SK-N-MC (cell line): ENCODE data around the gene ZNF865.

Experiments
- EZH2 ChIP-seq: fragments of 200-600 bp; sonication (generic); IDR thresholded peaks from one replicate; pipeline ENCODE4 v1.6.1; 2017; ENCODE audit warnings: antibody characterized with exemption
- POLR2AphosphoS5 ChIP-seq: IDR thresholded peaks from 2 replicates; pipeline ENCODE4 v1.6.1; 2012; ENCODE audit warnings: mild to moderate bottlenecking, low read depth, low read length, borderline replicate concordance

DNA sequence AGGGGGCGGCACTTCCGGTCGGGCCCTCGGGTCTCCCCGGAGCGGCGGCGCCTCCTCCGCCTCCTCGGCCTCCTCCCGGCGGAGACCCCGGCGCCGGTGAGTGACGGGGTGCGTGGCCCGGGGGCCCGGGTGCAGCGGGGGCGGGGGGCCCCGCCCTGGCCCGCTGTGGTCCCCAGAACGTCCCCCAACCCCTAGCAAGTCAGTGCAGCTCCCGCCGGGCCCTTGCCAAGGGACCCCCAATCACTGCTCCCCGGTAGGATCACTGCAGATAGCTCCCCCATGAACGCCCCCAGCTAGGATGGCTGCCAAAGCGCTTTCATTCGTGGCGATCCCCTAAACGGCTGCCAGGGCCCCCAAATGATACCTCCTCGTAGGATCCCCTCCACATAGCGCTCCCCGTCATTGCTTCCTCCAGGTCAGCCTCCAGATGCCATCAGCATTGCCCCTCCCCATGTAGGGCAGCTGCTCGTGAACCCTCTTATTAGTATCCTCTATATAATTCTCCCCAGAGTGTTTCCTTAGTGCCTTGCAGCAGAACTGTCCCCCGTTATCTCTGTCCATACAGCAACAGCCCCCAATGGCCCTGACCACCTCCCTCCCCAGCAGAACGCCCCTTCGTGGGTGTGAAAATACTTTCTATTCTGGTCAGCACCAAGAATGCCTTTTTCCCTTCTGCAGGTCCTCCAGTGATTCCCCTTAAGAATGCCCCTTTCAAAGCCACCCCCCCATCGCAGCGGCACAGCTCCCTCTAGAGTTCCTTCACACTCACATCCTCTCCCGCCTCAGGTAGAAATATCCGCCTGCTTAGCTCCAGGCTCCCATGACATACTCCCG is at the start of gene ZNF865:
- TF ChIP-seq POLR2AphosphoS5 (no peak), EZH2 (no peak)
